K562 (cell line): Measurements from ENCODE around the gene TIMM17B. TPM values are rescaled to one million over a fixed set of nuclear protein-coding genes. Genes with fewer than 3 reads are reported as not detected.
A peak's percentile ranks its signal among the peaks of the same experiment; 100 is the strongest.

Source experiments
- C11orf30 ChIP-seq: fragments of 450-650 bp; IDR thresholded peaks from 2 replicates; pipeline ENCODE4 v1.6.1; 2016; ENCODE audit warnings: low read depth, mild to moderate bottlenecking
- CCNT2 ChIP-seq: IDR thresholded peaks from 2 replicates; pipeline ENCODE4 v1.6.1; 2011; ENCODE audit warnings: borderline replicate concordance, low read depth, mild to moderate bottlenecking, moderate library complexity, mixed read lengths, low read length; ENCODE audit not compliant: insufficient read length; ENCODE audit errors: extremely low read depth
- CREBBP ChIP-seq: IDR thresholded peaks from one replicate; pipeline ENCODE4 v1.6.1; 2012; ENCODE audit warnings: low read depth, mild to moderate bottlenecking, control low read depth, inconsistent platforms, low read length
- DMBX1 ChIP-seq: fragments of 250-450 bp; sonication (Bioruptor Pico); IDR thresholded peaks from 2 replicates; pipeline ENCODE4 v1.8.0; 2022; ENCODE audit warnings: inconsistent platforms, mild to moderate bottlenecking, moderate library complexity, borderline replicate concordance
- ERF ChIP-seq: fragments of 450-650 bp; formaldehyde crosslinking; IDR thresholded peaks from 2 replicates; pipeline ENCODE4 v1.4.0; 2020; ENCODE audit warnings: mild to moderate bottlenecking, mixed read lengths
- ETV5 ChIP-seq: sonication (generic); formaldehyde crosslinking; IDR thresholded peaks from 2 replicates; pipeline ENCODE4 v1.4.0; 2020; ENCODE audit warnings: low read depth, mild to moderate bottlenecking, missing genetic modification reagents
- ETV6 ChIP-seq, 3 experiments: fragments of 150-350 bp in 1 of 3; sonication (generic) in 1 of 3; formaldehyde crosslinking in 1 of 3; IDR thresholded peaks; 2 replicates each; pipeline versions ENCODE4 v1.6.1 to v1.8.0; 2014 to 2022; ENCODE audit warnings: borderline replicate concordance in 2 of 3, low read depth in 2 of 3, antibody characterized with exemption in 1 of 3, low read length in 1 of 3, mild to moderate bottlenecking in 1 of 3, missing genetic modification reagents in 1 of 3
- FOXK2 ChIP-seq, 2 experiments: fragments of 450-650 bp; IDR thresholded peaks in 1 of 2; conservative IDR thresholded peaks in 1 of 2; 2 replicates each; pipeline ENCODE4 v1.6.1; 2016; ENCODE audit warnings: low read depth in 2 of 2, mild to moderate bottlenecking in 1 of 2
- KLF13 ChIP-seq: fragments of 450-650 bp; IDR thresholded peaks from 2 replicates; pipeline ENCODE4 v1.6.1; 2016; ENCODE audit warnings: missing genetic modification characterization, low read depth, mild to moderate bottlenecking, missing compliant biosample characterization, moderate library complexity, borderline replicate concordance
- NFE2L1 ChIP-seq: fragments of 450-650 bp; IDR thresholded peaks from 2 replicates; pipeline ENCODE4 v1.6.1; 2016; ENCODE audit warnings: missing genetic modification characterization, low read depth, mild to moderate bottlenecking, missing compliant biosample characterization, moderate library complexity, borderline replicate concordance
- NR2C1 ChIP-seq, 2 experiments: fragments of 450-650 bp; IDR thresholded peaks; 2 replicates each; pipeline ENCODE4 v1.6.1; 2017; ENCODE audit warnings: mild to moderate bottlenecking in 2 of 2, antibody characterized with exemption in 1 of 2, inconsistent platforms in 1 of 2, missing compliant biosample characterization in 1 of 2, missing genetic modification characterization in 1 of 2
- PHB ChIP-seq: fragments of 250-450 bp; sonication (Bioruptor Pico); IDR thresholded peaks from 2 replicates; pipeline ENCODE4 v1.5.0; 2021
- PHB2 ChIP-seq: fragments of 450-650 bp; IDR thresholded peaks from 2 replicates; pipeline ENCODE4 v1.6.1; 2017; ENCODE audit warnings: low read depth
- POLR2A ChIP-seq: fragments of 450-650 bp; conservative IDR thresholded peaks from 2 replicates; pipeline ENCODE4 v1.6.1; 2016
- SMC3 ChIP-seq: conservative IDR thresholded peaks from 2 replicates; pipeline ENCODE4 v1.6.1; 2011; ENCODE audit warnings: low read depth, low read length, improper control_type of control experiment; ENCODE audit not compliant: insufficient read depth
- ZKSCAN8 ChIP-seq: fragments of 200-800 bp; sonication (Bioruptor generic); IDR thresholded peaks from 2 replicates; pipeline ENCODE4 v1.6.1; 2016; ENCODE audit warnings: missing genetic modification characterization, missing compliant biosample characterization
- ZNF174 ChIP-seq: fragments of 250-450 bp; sonication (Bioruptor Pico); IDR thresholded peaks from 2 replicates; pipeline ENCODE4 v1.4.0; 2020; ENCODE audit warnings: mild to moderate bottlenecking
- ZNF589 ChIP-seq: fragments of 200-800 bp; sonication (Bioruptor generic); IDR thresholded peaks from 2 replicates; pipeline ENCODE4 v1.6.1; 2016; ENCODE audit warnings: low read depth, missing genetic modification characterization, missing compliant biosample characterization
- ZNF699 ChIP-seq: fragments of 250-450 bp; sonication (Bioruptor Pico); IDR thresholded peaks from 2 replicates; pipeline ENCODE4 v1.8.0; 2021; ENCODE audit warnings: mild to moderate bottlenecking, moderate library complexity; ENCODE audit not compliant: insufficient replicate concordance
- polyA plus RNA-seq, 8 experiments: library from polyadenylated mRNA; depleted of rRNA in 4 of 8; stranded (reverse) in 5 of 8; unstranded in 3 of 8; fragments of >200 nt; fragmentation: Nextera tagmentation in 2 of 8; fragmentation: Illumina TruSeq in 1 of 8; extraction: Ambion mirVana in 2 of 8; extraction: Trizol in 1 of 8; gene quantifications; 2 replicates each; pipeline versions ENCODE4 v1.2.1 to v1.2.3, GENCODE V29; 2011 to 2014; ENCODE audit warnings: inconsistent platforms in 1 of 8, missing spikeins in 1 of 8
- total RNA-seq, 7 experiments: library from RNA; depleted of rRNA in 6 of 7; stranded (reverse); fragments of >200 nt in 6 of 7; fragmentation: Illumina TruSeq in 2 of 7; extraction: Trizol in 2 of 7; gene quantifications; 2 replicates each; pipeline versions ENCODE4 v1.2.1 to v1.2.3, GENCODE V29; 2011 to 2021; ENCODE audit warnings: low replicate concordance in 1 of 7
- TF ChIP-seq, protein P1 (sequence below): fragments of 250-450 bp; sonication (Bioruptor Pico); IDR thresholded peaks from 2 replicates; pipeline ENCODE4 v1.5.0; 2021; ENCODE audit warnings: mild to moderate bottlenecking, borderline replicate concordance
- TF ChIP-seq, protein P2 (sequence below): fragments of 250-450 bp; sonication (Bioruptor Pico); IDR thresholded peaks from 2 replicates; pipeline ENCODE4 v1.4.0; 2020; ENCODE audit warnings: mild to moderate bottlenecking, moderate library complexity

The TIMM17B gene
- total and polyA plus RNA-seq, 9 of the 15 experiments (the other 6 are each of a cell fraction or from before 2014, with no cell fraction given) = 9.9 to 184 (median 115) TPM

DNA sequence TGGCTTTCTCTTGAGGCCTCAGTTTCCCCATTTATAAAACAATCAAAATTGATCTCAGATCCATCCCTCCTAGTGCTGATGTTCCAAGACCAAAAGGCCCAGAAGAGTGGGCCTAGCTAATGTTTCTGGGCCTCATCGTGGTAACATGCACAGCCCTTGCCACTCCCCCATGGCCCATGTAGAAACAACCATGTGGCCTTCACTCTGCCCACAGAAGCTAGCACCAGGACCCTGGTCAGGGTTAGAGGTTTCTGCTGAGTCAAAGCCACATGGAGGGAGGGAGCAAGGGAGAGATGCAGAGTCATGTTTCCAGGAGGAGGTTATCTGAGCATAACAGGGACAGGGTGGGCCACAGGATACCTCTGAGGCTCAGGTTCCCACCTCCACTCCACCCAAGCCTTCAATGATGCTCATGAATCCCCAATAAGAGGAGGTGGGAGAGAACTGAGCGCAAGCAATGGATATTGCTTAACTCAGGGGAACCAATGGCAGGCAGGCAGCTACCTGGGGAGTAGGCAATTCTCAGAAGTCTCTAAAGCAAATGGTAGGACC, 42.9 kb upstream of the TIMM17B start (continued):
- TF ChIP-seq CCNT2 (peak; percentile 33), NFE2L1 (no peak; the same call in 1 of the 2 replicates), CREBBP (no peak), ZNF174 (CRISPR knock-in tag) (0 out of 2 replicates have a peak, but pooled peaks have one; percentile 66), NR2C1 (IDR thresholded peaks at IDR 0.05) (no peak), NR2C1 (tag; IDR thresholded peaks at IDR 0.05) (peak; percentile 69), PHB (CRISPR knock-in tag) (no peak), ZNF589 (CRISPR knock-in tag) (peak; percentile 79; the same call in 1 of the 2 replicates), ERF (CRISPR knock-in tag) (0 out of 2 replicates have a peak, but pooled peaks have one; percentile 72), KLF13 (tag) (no peak), SMC3 (no peak), PHB2 (no peak), ZNF699 (CRISPR knock-in tag) (no peak), ETV5 (CRISPR knock-in tag) (no peak), POLR2A (no peak), FOXK2 (conservative IDR thresholded peaks at IDR 0.05 in 1 of 2, IDR thresholded peaks at IDR 0.05 in 1 of 2; ENCODE audit: low read depth in 2 of 2) (peak; percentile 48 to 61; a peak in 3 of 4 replicates), C11orf30 (peak; percentile 98), DMBX1 (CRISPR knock-in tag) (peak; percentile 94), ETV6 (IDR thresholded peaks at IDR 0.05; ENCODE audit: borderline replicate concordance in 1 of 2, low read depth in 2 of 2, low read length in 1 of 2) (no peak), ETV6 (CRISPR knock-in tag; IDR thresholded peaks at IDR 0.05; ENCODE audit: borderline replicate concordance) (no peak), ZKSCAN8 (CRISPR knock-in tag) (0 out of 2 replicates have a peak, but pooled peaks have one; percentile 20)
- TF ChIP-seq, protein P1, sequence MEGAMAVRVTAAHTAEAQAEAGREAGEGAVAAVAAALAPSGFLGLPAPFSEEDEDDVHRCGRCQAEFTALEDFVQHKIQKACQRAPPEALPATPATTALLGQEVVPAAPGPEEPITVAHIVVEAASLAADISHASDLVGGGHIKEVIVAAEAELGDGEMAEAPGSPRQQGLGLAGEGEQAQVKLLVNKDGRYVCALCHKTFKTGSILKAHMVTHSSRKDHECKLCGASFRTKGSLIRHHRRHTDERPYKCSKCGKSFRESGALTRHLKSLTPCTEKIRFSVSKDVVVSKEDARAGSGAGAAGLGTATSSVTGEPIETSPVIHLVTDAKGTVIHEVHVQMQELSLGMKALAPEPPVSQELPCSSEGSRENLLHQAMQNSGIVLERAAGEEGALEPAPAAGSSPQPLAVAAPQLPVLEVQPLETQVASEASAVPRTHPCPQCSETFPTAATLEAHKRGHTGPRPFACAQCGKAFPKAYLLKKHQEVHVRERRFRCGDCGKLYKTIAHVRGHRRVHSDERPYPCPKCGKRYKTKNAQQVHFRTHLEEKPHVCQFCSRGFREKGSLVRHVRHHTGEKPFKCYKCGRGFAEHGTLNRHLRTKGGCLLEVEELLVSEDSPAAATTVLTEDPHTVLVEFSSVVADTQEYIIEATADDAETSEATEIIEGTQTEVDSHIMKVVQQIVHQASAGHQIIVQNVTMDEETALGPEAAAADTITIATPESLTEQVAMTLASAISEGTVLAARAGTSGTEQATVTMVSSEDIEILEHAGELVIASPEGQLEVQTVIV (CRISPR knock-in tag) = no peak
- TF ChIP-seq, protein P2, sequence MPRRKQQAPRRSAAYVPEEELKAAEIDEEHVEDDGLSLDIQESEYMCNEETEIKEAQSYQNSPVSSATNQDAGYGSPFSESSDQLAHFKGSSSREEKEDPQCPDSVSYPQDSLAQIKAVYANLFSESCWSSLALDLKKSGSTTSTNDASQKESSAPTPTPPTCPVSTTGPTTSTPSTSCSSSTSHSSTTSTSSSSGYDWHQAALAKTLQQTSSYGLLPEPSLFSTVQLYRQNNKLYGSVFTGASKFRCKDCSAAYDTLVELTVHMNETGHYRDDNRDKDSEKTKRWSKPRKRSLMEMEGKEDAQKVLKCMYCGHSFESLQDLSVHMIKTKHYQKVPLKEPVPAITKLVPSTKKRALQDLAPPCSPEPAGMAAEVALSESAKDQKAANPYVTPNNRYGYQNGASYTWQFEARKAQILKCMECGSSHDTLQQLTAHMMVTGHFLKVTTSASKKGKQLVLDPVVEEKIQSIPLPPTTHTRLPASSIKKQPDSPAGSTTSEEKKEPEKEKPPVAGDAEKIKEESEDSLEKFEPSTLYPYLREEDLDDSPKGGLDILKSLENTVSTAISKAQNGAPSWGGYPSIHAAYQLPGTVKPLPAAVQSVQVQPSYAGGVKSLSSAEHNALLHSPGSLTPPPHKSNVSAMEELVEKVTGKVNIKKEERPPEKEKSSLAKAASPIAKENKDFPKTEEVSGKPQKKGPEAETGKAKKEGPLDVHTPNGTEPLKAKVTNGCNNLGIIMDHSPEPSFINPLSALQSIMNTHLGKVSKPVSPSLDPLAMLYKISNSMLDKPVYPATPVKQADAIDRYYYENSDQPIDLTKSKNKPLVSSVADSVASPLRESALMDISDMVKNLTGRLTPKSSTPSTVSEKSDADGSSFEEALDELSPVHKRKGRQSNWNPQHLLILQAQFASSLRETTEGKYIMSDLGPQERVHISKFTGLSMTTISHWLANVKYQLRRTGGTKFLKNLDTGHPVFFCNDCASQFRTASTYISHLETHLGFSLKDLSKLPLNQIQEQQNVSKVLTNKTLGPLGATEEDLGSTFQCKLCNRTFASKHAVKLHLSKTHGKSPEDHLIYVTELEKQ = 0 out of 2 replicates have a peak, but pooled peaks have one; percentile 4
